Astrocyte of the cerebellum (primary cell): Measurements from ENCODE around the gene QTRT2.

Source experiments
- DNase-seq: peaks from one replicate; pipeline ENCODE4 v3.0.0-alpha.2; 2011; ENCODE audit warnings: low read depth
- H3K4me3 ChIP-seq: 2 replicates; pipeline ENCODE4 v1.5.1; 2011; ENCODE audit warnings: mild to moderate bottlenecking, low read depth, low read length, moderate library complexity
- in situ Hi-C: cut with HindIII; loops from 2 replicates; pipeline ENCODE4 v1.10.0; 2017; ENCODE audit warnings: low sequenced_read_pairs
- TF ChIP-seq, protein P1 (sequence below): IDR thresholded peaks from 2 replicates; pipeline ENCODE4 v1.5.1; 2012; ENCODE audit warnings: low read length, low read depth, moderate library complexity, mild to moderate bottlenecking; ENCODE audit errors: missing control alignments

QTRT2 gene

DNA sequence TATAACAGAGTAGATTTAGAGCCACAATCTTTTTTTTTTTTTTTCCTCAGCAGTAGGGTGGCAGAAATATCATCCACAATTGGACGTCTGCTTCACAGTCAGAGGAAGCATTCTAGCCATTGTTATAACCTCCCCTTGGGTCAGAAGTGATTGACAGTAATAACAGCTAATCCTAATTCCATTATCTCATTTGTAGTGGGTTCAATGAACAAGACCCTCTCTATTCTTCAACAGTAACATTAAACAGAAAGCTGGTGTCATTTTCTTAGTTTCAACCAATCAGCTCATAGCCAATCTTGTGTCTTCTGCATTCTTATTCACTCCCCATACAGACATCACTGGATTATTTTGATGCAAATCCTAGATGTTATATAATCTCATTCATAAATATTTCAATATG is 44.6 kb downstream of the QTRT2 start:
- TF ChIP-seq, protein P1, sequence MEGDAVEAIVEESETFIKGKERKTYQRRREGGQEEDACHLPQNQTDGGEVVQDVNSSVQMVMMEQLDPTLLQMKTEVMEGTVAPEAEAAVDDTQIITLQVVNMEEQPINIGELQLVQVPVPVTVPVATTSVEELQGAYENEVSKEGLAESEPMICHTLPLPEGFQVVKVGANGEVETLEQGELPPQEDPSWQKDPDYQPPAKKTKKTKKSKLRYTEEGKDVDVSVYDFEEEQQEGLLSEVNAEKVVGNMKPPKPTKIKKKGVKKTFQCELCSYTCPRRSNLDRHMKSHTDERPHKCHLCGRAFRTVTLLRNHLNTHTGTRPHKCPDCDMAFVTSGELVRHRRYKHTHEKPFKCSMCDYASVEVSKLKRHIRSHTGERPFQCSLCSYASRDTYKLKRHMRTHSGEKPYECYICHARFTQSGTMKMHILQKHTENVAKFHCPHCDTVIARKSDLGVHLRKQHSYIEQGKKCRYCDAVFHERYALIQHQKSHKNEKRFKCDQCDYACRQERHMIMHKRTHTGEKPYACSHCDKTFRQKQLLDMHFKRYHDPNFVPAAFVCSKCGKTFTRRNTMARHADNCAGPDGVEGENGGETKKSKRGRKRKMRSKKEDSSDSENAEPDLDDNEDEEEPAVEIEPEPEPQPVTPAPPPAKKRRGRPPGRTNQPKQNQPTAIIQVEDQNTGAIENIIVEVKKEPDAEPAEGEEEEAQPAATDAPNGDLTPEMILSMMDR, result no peak
- DNase-seq, result no peak
- in situ Hi-C loops, result no loop called here
- H3K4me3 ChIP-seq, result no peak overlapping the region

DNA sequence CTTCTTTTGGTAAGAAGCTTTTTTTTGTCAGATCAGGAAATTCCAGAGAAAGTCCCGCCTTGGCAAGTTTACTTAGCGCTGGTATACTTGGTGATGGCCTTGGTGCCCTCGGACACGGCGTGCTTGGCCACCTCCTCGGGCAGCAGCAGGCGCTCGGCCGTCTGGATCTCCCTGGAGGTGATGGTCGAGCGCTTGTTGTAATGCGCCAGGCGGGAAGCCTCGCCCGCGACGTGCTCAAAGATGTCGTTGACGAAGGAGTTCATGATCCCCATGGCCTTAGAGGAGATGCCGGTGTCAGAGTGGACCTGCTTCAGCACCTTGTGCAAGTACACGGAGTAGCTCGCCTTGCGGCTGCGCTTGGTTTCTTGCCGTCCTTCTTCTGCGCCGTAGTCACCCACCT is 46.6 kb downstream of the QTRT2 start:
- H3K4me3 ChIP-seq, result no peak overlapping the region
- TF ChIP-seq, protein P1, result no peak
- in situ Hi-C loops, result no loop called here
- DNase-seq, result no peak

DNA sequence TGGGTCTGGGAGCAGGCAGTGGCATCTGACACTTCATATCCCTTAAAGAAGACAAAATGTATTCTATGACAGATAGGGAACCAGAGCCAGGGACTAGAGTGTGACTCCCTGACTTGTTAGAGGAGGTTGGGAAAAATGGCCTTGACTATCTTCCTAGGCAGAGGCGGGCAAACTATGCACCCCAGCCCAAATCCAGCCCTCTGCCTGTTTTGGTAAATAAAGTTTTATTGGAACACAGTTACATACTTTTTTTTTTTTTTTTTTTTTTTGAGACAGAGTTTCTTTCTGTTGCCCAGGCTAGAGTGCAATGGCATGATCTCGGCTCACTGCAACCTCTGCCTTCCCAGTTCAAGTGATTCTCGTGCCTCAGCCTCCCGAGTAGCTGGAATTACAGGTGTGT is 47.3 kb downstream of the QTRT2 start:
- TF ChIP-seq, protein P1, result no peak
- no peak overlapping the region for H3K4me3 ChIP-seq
- DNase-seq, result no peak
- in situ Hi-C loops, result no loop called here

DNA sequence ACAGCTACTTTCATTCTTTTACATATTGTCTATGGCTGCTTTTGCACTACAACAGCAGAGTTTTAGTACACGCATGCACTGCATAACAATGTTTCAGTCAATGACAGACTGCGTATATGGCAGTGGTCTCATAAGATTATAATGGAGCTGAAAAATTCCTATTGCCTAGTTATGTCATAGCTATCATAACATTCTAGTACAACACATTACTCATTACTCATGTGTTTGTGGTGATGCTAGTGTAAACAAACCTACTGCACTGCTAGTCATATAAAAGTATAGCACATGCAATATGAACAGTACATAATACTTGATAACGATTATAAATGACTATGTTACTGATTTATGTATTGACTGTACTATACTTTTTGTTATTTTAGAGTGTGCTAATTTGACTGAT is 47.9 kb downstream of the QTRT2 start:
- TF ChIP-seq, protein P1, result no peak
- no peak overlapping the region for H3K4me3 ChIP-seq
- in situ Hi-C loops, result no loop called here
- DNase-seq, result no peak

DNA sequence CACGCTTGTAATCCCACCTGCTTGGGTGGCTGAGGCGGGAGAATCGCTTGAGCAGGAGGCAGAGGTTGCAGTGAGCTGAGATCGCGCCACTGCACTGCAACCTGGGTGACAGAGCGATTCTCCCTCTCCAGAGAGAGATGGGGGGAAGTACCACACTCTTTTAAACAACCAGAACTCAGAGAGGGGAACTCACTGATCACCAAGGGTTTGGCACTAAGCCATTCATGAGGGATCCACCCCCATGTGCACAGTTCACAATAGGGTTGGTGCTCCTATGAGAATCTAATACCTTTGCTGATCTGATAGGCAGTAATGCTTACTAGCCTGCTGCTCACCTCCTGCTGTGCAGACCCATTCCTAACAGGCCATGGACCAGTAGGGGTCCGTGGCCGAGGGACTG is 51.6 kb downstream of the QTRT2 start:
- in situ Hi-C loops, result no loop called here
- H3K4me3 ChIP-seq, result no peak overlapping the region
- TF ChIP-seq, protein P1, result no peak
- no peak for DNase-seq

DNA sequence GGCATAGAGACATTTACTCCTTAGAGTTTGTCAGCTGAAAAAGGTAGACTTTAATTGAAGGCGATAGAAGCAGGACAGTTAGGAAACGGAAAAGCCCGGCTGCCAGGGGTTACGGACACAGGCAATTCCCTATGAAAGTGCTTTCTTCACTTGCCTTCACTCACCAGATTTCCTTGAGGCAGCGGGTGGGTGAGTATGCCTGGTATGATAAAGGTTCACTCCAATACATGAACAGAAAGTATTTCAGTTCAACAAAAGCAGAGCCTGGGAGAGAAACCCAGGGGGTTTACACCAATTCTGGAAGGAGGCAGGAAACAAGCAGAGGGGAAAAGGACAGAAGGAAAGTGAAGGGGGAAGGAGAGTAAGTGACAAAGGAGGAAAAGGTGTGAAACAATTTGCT is 53.9 kb downstream of the QTRT2 start:
- H3K4me3 ChIP-seq, result no peak overlapping the region
- TF ChIP-seq, protein P1, result no peak
- in situ Hi-C loops, result no loop called here
- DNase-seq, result no peak

DNA sequence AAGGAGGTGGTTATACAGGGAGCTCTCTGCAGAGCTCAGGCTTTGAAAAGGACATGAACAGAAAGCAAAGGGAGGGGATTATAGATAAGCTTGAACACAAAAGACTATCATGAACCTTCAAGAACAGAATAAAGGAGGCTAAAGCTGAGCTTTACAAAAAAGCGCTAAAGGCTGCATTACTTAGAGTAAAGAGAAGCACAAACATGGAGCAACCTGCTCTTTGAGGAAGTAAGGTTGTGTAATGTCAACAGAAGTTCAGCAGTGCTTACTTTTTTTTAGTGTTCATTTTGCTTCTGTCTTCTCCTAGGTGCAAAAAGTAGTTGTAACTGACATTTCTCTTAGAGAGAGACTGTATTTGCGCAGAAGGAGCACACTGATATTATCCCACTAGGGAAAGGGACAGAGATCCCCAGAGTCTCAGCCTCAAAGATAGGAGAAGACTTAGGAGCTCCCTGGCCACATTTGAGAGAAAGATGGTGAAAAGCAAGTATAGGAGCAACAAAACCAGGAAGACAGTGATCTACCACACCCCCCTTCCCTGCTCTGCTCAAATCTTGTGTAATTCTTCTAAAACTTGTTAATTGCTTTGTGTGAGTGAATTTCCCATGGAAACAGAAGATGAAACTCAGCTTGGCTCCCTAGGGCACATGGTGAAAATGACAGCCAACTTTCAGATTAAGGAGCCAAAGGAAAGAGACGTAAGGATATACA is 54.7 kb downstream of the QTRT2 start:
- in situ Hi-C loops, result no loop called here
- TF ChIP-seq, protein P1, result no peak
- H3K4me3 ChIP-seq, result no peak overlapping the region
- no peak for DNase-seq
